CD14-positive monocyte (primary cell): ENCODE measurements around the gene CAMKK2. TPM values are rescaled to one million over a fixed set of nuclear protein-coding genes. Genes with fewer than 3 reads are reported as not detected.

ENCODE experiments used
- DNase-seq, 3 donors: peaks; one replicate each; pipeline ENCODE4 v3.0.0-alpha.2; 2011 to 2022
- H2AFZ ChIP-seq: 2 replicates; pipeline ENCODE4 v1.6.0; 2012; ENCODE audit warnings: mild to moderate bottlenecking, low read depth, low read length, inconsistent platforms; ENCODE audit not compliant: insufficient read depth, poor library complexity, severe bottlenecking
- H3K27ac ChIP-seq, 2 donors: 1 replicate in 1 of 2; 2 replicates in 1 of 2; pipeline ENCODE4 v1.5.1; 2012 to 2013; ENCODE audit warnings: low read length in 2 of 2, control low read depth in 1 of 2, inconsistent platforms in 1 of 2, low read depth in 1 of 2, mild to moderate bottlenecking in 1 of 2
- H3K27me3 ChIP-seq, 2 donors: one replicate each; pipeline versions ENCODE4 v1.6.0 to v1.6.1; 2011 to 2013; ENCODE audit warnings: low read length in 2 of 2; ENCODE audit not compliant: control insufficient read depth in 2 of 2, insufficient read depth in 2 of 2
- H3K36me3 ChIP-seq, 2 donors: replicated peaks in 1 of 2; 1 replicate in 1 of 2; 2 replicates in 1 of 2; pipeline versions ENCODE4 v1.5.1 to v1.6.1; 2012 to 2013; ENCODE audit warnings: low read length in 2 of 2, control low read depth in 1 of 2, inconsistent platforms in 1 of 2, mild to moderate bottlenecking in 1 of 2; ENCODE audit not compliant: insufficient read depth in 2 of 2, control insufficient read depth in 1 of 2
- H3K4me1 ChIP-seq, 2 donors: 1 replicate in 1 of 2; 2 replicates in 1 of 2; pipeline versions ENCODE4 v1.5.1 to v1.6.1; 2012 to 2013; ENCODE audit warnings: low read length in 2 of 2, control low read depth in 1 of 2, inconsistent platforms in 1 of 2, mild to moderate bottlenecking in 1 of 2, moderate library complexity in 1 of 2; ENCODE audit not compliant: insufficient read depth in 2 of 2, control insufficient read depth in 1 of 2
- H3K4me2 ChIP-seq: replicated peaks from 2 replicates; pipeline ENCODE3; 2012; ENCODE audit warnings: low read length, moderate library complexity, mild to moderate bottlenecking; ENCODE audit not compliant: poor library complexity, severe bottlenecking; ENCODE audit errors: extremely low read depth
- H3K4me3 ChIP-seq, 3 experiments: fragments of 200-600 bp in 1 of 3; sonication (generic) in 1 of 3; replicated peaks in 1 of 3; 1 replicate in 2 of 3; 2 replicates in 1 of 3; pipeline ENCODE4 v1.5.1; 2011 to 2013; ENCODE audit warnings: low read length in 3 of 3, mild to moderate bottlenecking in 3 of 3, control low read depth in 2 of 3, low read depth in 2 of 3, inconsistent platforms in 1 of 3, moderate library complexity in 1 of 3
- H3K79me2 ChIP-seq: 2 replicates; pipeline ENCODE4 v1.6.0; 2012; ENCODE audit warnings: mild to moderate bottlenecking, control low read depth, inconsistent platforms, low read length, moderate library complexity; ENCODE audit not compliant: insufficient read depth
- H3K9ac ChIP-seq: 2 replicates; pipeline ENCODE4 v1.6.0; 2017; ENCODE audit warnings: low read length, mild to moderate bottlenecking; ENCODE audit not compliant: insufficient read depth, poor library complexity, severe bottlenecking
- H3K9me3 ChIP-seq, 2 donors: replicated peaks in 1 of 2; 1 replicate in 1 of 2; 2 replicates in 1 of 2; pipeline versions ENCODE4 v1.5.1 to v1.6.1; 2012 to 2013; ENCODE audit warnings: low read length in 2 of 2, control low read depth in 1 of 2; ENCODE audit not compliant: control insufficient read depth in 1 of 2, insufficient read depth in 1 of 2
- H4K20me1 ChIP-seq: 2 replicates; pipeline ENCODE4 v1.6.0; 2012; ENCODE audit warnings: mild to moderate bottlenecking, low read length, control low read depth, moderate library complexity; ENCODE audit not compliant: insufficient read depth
- H3K27ac Mint-ChIP-seq, 7 donors: one replicate each; pipeline ENCODE4 v1.8.0; 2020; ENCODE audit warnings: mild to moderate bottlenecking in 7 of 7, mixed read lengths in 7 of 7, moderate library complexity in 6 of 7, inconsistent platforms in 2 of 7
- H3K27me3 Mint-ChIP-seq, 3 donors: one replicate each; pipeline ENCODE4 v1.8.0; 2021 to 2022; ENCODE audit warnings: low read depth in 3 of 3, mild to moderate bottlenecking in 3 of 3, mixed read lengths in 3 of 3, moderate library complexity in 3 of 3, inconsistent platforms in 1 of 3
- H3K36me3 Mint-ChIP-seq, 2 donors: one replicate each; pipeline ENCODE4 v1.8.0; 2020; ENCODE audit warnings: mixed read lengths in 2 of 2, inconsistent platforms in 1 of 2, mild to moderate bottlenecking in 1 of 2
- H3K4me1 Mint-ChIP-seq: one replicate; pipeline ENCODE4 v1.8.0; 2020; ENCODE audit warnings: mild to moderate bottlenecking, mixed read lengths
- H3K4me3 Mint-ChIP-seq, 2 donors: one replicate each; pipeline ENCODE4 v1.8.0; 2020; ENCODE audit warnings: mild to moderate bottlenecking in 2 of 2, mixed read lengths in 2 of 2, moderate library complexity in 1 of 2
- H3K9me3 Mint-ChIP-seq, 7 donors: one replicate each; pipeline ENCODE4 v1.8.0; 2020 to 2022; ENCODE audit warnings: mixed read lengths in 7 of 7, mild to moderate bottlenecking in 6 of 7, moderate library complexity in 6 of 7, inconsistent platforms in 2 of 7
- WGBS: methylation state at CpG from one replicate; pipeline ENCODE4 v1.1.5; 2013; ENCODE audit warnings: missing lambda C conversion rate; ENCODE audit not compliant: insufficient coverage; 5-methylcytosine and 5-hydroxymethylcytosine counted together
- intact Hi-C, 2 donors: fragments of 100-400 bp; cut with micrococcal nuclease; formaldehyde crosslinking; loops; one replicate each; pipeline versions ENCODE4 v1.15.0 to v1.15.1; 2023
- polyA plus RNA-seq, 3 donors: library from polyadenylated mRNA; depleted of rRNA in 1 of 3; unstranded in 2 of 3; stranded (reverse) in 1 of 3; fragments of 300-500 nt in 2 of 3; fragments of >200 nt in 1 of 3; fragmentation: Illumina TruSeq in 2 of 3; gene quantifications; 1 replicate in 2 of 3; 2 replicates in 1 of 3; pipeline ENCODE4 v1.2.3, GENCODE V29; 2012 to 2021
- TF ChIP-seq, protein P1 (sequence below): fragments of 200-600 bp; IDR thresholded peaks from one replicate; pipeline ENCODE4 v1.8.0; 2022; ENCODE audit warnings: antibody characterized with exemption, mild to moderate bottlenecking

The CAMKK2 gene
- polyA plus RNA-seq, 3 donors, result 55.6 to 71.4 (median 71.0) TPM

DNA sequence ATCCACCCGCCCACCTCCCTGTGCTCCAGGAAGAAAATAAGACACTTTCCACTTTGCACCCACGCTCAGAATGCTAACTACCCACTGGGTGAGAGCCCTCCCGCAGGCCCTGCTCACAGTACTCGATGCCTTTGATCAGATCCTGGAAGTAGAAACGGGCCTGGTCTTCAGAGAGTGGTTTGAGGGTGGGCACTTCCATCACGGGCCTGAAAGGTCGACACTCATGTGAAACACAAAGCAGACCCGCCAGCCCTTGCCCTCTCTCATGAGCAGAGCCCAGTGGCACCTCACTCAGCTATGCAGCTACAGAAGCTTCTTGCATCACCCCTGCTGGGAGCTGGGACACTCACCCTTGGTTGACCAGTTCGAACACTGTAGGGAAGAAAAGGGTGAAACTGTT is 41.1 kb downstream of the CAMKK2 start:
- H3K27me3 ChIP-seq, result no peaks in the 10 kb centered on the region

DNA sequence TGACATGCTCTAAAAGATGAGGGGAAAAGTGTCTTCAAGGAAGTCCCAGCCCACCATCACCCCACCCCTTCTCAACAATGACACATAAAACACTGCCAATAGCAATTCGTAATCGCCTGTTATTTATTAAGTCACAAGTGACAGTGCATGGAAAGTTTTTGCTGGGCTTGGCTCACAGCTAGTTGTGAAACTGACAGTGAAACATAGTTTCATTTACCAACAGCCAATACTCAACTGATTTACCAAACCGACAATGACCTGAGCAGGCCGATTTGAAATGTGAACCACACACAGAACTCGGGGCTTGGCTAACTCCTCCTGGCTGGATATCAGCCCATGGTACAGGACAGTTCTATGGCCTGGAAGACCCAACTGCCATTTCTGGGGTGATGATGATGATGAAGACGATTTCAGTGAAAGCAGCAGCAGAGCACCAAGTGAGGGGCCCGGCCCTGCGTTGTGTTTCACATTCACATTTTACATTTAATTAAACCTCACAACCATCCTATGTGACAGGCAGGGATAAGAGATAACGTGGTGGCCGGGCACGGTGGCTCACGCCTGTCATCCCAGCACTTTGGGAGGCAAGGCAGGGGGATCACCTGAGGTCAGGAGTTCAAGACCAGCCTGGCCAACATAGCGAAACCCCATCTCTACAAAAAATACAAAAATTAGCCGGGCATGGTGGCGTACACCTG is 42.7 kb downstream of the CAMKK2 start:
- no peak for DNase-seq
- H3K4me1 ChIP-seq, result no peaks in the 10 kb centered on the region
- peaks cover 85 to 98% of the 10 kb centered on the region in 2 donors for H3K36me3 ChIP-seq
- H3K4me3 ChIP-seq, result no peak overlapping the region
- H3K79me2 ChIP-seq, result no peaks in the 10 kb centered on the region
- H3K9me3 ChIP-seq, result no peaks in the 10 kb centered on the region
- H3K4me3 Mint-ChIP-seq, result no peak overlapping the region
- H3K4me1 Mint-ChIP-seq, result no peaks in the 10 kb centered on the region
- intact Hi-C loops, result no loop called here
- peaks cover 0 to 4% (median 0%) of the 10 kb centered on the region in 7 donors for H3K9me3 Mint-ChIP-seq
- peak overlapping the region in 6 of 7 donors; percentile 2 to 78 (median 40) for H3K27ac Mint-ChIP-seq
- TF ChIP-seq, protein P1, sequence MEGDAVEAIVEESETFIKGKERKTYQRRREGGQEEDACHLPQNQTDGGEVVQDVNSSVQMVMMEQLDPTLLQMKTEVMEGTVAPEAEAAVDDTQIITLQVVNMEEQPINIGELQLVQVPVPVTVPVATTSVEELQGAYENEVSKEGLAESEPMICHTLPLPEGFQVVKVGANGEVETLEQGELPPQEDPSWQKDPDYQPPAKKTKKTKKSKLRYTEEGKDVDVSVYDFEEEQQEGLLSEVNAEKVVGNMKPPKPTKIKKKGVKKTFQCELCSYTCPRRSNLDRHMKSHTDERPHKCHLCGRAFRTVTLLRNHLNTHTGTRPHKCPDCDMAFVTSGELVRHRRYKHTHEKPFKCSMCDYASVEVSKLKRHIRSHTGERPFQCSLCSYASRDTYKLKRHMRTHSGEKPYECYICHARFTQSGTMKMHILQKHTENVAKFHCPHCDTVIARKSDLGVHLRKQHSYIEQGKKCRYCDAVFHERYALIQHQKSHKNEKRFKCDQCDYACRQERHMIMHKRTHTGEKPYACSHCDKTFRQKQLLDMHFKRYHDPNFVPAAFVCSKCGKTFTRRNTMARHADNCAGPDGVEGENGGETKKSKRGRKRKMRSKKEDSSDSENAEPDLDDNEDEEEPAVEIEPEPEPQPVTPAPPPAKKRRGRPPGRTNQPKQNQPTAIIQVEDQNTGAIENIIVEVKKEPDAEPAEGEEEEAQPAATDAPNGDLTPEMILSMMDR, result no peak
- no peak overlapping the region for H3K4me2 ChIP-seq
- peaks cover 73% of the 10 kb centered on the region for H4K20me1 ChIP-seq
- WGBS, result 98% methylated on average over 8 of the region's 15 CpGs
- H2AFZ ChIP-seq, result no peak overlapping the region
- H3K9ac ChIP-seq, result no peak overlapping the region
- H3K27me3 Mint-ChIP-seq, result peaks cover 0 to 2% (median 0%) of the 10 kb centered on the region in 3 donors
- H3K27me3 ChIP-seq, result no peaks in the 10 kb centered on the region
- no peak overlapping the region for H3K27ac ChIP-seq
- H3K36me3 Mint-ChIP-seq, result peaks cover 86 to 99% of the 10 kb centered on the region in 2 donors

More for the DNA sequence above, 41.1 kb downstream of the CAMKK2 start:
- intact Hi-C loops, result no loop called here
- H3K9me3 Mint-ChIP-seq, result peaks cover 0 to 4% (median 0%) of the 10 kb centered on the region in 7 donors
- H3K79me2 ChIP-seq, result no peaks in the 10 kb centered on the region
- no peaks in the 10 kb centered on the region for H3K9me3 ChIP-seq
- WGBS, result 97% methylated on average over 6 of the region's 9 CpGs
- H3K4me3 ChIP-seq, result no peak overlapping the region
- TF ChIP-seq, protein P1, result no peak
- no peak for DNase-seq
- H2AFZ ChIP-seq, result no peak overlapping the region
- H4K20me1 ChIP-seq, result peaks cover 73% of the 10 kb centered on the region
- H3K4me1 Mint-ChIP-seq, result no peaks in the 10 kb centered on the region
- peak overlapping the region in 1 of 2 donors; percentile 24 for H3K27ac ChIP-seq
- no peak overlapping the region for H3K9ac ChIP-seq
- H3K36me3 ChIP-seq, result peaks cover 85 to 98% of the 10 kb centered on the region in 2 donors
- H3K4me1 ChIP-seq, result no peaks in the 10 kb centered on the region
- H3K27ac Mint-ChIP-seq, result peak overlapping the region in 5 of 7 donors; percentile 3 to 78 (median 67)
- no peak overlapping the region for H3K4me2 ChIP-seq
- H3K27me3 Mint-ChIP-seq, result peaks cover 0 to 2% (median 0%) of the 10 kb centered on the region in 3 donors
- H3K4me3 Mint-ChIP-seq, result no peak overlapping the region
- peaks cover 85 to 99% of the 10 kb centered on the region in 2 donors for H3K36me3 Mint-ChIP-seq
